ENCODE results near the gene PSTPIP1. TPM values are rescaled to one million over a fixed set of nuclear protein-coding genes. Genes with fewer than 3 reads are reported as not detected.

The PSTPIP1 gene
- total and polyA plus RNA-seq, 2 experiments from 2014 or later: 0.80 TPM; not detected in 1

DNA sequence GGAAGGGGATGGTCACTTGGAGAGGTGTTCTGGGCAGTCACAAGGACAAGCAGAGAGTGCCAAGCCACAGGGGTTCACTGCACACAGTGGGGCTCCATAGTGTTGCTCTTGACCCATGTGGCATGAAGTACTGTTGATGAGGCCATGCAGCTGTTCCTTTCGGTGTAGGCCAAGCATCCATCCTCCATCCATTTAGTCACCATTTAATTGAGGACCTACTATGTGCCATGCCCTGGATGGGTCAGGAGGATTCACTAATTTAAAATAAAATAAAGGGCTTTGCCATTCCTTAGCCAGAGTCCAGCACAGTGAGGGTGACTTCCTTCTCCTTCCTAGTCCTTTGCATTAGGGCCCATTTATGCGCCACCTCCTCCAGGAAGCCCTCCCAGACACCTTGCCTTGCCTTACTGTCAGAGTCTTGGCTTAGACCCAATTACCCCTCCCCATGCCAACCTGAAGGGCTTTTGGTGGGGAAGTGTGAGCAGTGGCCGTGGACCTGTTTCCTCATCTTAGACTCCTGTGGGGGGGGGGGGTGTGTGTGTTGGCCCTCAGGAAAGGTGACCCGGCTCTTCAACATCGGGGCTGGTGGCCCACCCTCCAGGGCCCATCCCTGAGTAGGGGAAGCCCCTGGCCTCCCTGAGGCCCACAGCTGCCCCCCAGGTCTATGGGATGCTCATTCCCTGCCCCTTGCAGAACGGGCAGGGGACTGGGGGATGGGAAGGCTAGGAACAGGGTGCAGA, 25.6 kb downstream of the PSTPIP1 start:
- in situ Hi-C loops (cut with MboI): no loop called here
- Histone ChIP-seq H3K36me3 (ENCODE audit: low read depth) (no peaks in the 10 kb centered on the region), H4K20me1 (ENCODE audit: insufficient read depth) (no peaks in the 10 kb centered on the region), H3K27me3 (replicated peaks; ENCODE audit: insufficient read depth) (no peaks in the 10 kb centered on the region), H3K9ac (no peak overlapping the region), H3K4me1 (ENCODE audit: insufficient read depth) (peaks cover 24% of the 10 kb centered on the region), H3K27ac (no peak overlapping the region), H3K9me3 (ENCODE audit: low read depth) (no peaks in the 10 kb centered on the region), H3K79me2 (ENCODE audit: insufficient read depth) (no peaks in the 10 kb centered on the region), H3F3A (ENCODE audit: insufficient read depth) (no peaks in the 10 kb centered on the region), H3K9me2 (ENCODE audit: insufficient read depth) (no peaks in the 10 kb centered on the region), H2AFZ (no peak overlapping the region), H3K4me2 (ENCODE audit: unreplicated experiment) (no peak overlapping the region), H3K4me3 (no peak overlapping the region)
- no peak for DNase-seq
- no peak for TF ChIP-seq EZH2 (IDR thresholded peaks at IDR 0.05; ENCODE audit: insufficient read depth, poor library complexity, severe bottlenecking)
- WGBS, 2 experiments (ENCODE audit: low coverage in 1 of 2, low lambda C conversion rate in 2 of 2, missing lambda C conversion rate in 2 of 2): 84 to 97% methylated on average over 5 to 6 of the region's 6 CpGs

DNA sequence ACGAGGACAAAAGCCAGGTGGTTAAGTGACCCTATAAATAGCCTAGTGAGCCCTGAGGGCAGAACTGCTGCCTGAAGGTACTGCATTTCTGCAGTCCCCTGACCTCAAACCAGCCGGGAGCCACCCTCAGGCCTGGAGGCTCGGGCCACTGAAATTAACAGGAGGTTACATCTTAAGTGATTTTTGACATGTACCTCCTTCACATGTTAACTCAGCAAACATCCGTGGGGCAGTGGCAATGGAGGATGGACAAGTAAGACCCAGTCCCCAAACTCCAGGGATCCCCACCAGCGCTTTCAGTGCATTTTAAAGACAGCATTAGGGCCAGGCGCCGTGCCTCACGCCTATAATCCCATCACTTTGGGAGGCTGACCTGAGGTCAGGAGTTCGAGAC, 26.2 kb downstream of the PSTPIP1 start:
- Histone ChIP-seq H3K4me3 (no peak overlapping the region), H2AFZ (no peak overlapping the region), H3K27ac (no peak overlapping the region), H3K9me2 (ENCODE audit: insufficient read depth) (no peaks in the 10 kb centered on the region), H3K36me3 (ENCODE audit: low read depth) (no peaks in the 10 kb centered on the region), H3F3A (ENCODE audit: insufficient read depth) (no peaks in the 10 kb centered on the region), H3K79me2 (ENCODE audit: insufficient read depth) (no peaks in the 10 kb centered on the region), H3K4me2 (ENCODE audit: unreplicated experiment) (no peak overlapping the region), H3K9me3 (ENCODE audit: low read depth) (no peaks in the 10 kb centered on the region), H3K4me1 (ENCODE audit: insufficient read depth) (peaks cover 24% of the 10 kb centered on the region), H3K27me3 (replicated peaks; ENCODE audit: insufficient read depth) (no peaks in the 10 kb centered on the region), H3K9ac (no peak overlapping the region), H4K20me1 (ENCODE audit: insufficient read depth) (no peaks in the 10 kb centered on the region)
- TF ChIP-seq EZH2 (IDR thresholded peaks at IDR 0.05; ENCODE audit: insufficient read depth, poor library complexity, severe bottlenecking): no peak
- no peak for TF ChIP-seq EZH2phosphoT487 (IDR thresholded peaks at IDR 0.05; ENCODE audit: insufficient read depth, low read depth)
- 97 to 98% methylated on average over 9 of the region's 9 CpGs for WGBS, 2 experiments (ENCODE audit: low coverage in 1 of 2, low lambda C conversion rate in 2 of 2, missing lambda C conversion rate in 2 of 2)
- no peak for DNase-seq
- in situ Hi-C loops (cut with MboI): no loop called here

DNA sequence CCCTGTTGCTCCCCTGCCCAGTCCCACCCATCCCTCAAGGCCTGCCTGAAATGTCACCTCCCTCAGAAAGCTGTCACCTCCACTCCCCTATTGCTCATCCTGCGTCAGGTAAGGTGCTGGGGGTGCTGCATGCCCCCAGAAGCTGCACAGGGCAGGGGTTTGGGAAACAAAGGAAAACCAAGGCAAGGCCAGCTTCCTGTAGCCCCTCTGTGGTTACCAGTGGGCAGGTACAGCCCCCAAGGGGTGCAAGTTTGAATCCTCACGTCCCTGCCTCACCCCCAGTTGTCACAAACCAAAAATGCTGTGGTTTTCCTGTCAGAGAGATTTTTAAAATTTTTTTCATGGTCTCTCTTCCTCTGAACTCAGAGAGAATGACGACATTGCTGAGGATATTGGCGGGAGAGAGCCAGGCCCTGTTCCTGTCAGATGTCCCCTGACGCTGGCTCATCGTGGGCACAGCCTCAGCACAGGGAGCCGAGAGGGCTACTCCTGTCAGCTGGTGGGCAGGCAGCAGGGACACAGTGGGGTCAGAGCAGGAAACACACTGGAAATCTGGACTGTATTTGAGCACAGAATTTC, 27.0 kb downstream of the PSTPIP1 start:
- in situ Hi-C loops (cut with MboI): no loop called here
- peak overlapping the region; percentile 49 for H3K27ac ChIP-seq
- WGBS, 2 experiments (ENCODE audit: low coverage in 1 of 2, low lambda C conversion rate in 2 of 2, missing lambda C conversion rate in 2 of 2): 10 to 12% methylated on average over 7 of the region's 7 CpGs

DNA sequence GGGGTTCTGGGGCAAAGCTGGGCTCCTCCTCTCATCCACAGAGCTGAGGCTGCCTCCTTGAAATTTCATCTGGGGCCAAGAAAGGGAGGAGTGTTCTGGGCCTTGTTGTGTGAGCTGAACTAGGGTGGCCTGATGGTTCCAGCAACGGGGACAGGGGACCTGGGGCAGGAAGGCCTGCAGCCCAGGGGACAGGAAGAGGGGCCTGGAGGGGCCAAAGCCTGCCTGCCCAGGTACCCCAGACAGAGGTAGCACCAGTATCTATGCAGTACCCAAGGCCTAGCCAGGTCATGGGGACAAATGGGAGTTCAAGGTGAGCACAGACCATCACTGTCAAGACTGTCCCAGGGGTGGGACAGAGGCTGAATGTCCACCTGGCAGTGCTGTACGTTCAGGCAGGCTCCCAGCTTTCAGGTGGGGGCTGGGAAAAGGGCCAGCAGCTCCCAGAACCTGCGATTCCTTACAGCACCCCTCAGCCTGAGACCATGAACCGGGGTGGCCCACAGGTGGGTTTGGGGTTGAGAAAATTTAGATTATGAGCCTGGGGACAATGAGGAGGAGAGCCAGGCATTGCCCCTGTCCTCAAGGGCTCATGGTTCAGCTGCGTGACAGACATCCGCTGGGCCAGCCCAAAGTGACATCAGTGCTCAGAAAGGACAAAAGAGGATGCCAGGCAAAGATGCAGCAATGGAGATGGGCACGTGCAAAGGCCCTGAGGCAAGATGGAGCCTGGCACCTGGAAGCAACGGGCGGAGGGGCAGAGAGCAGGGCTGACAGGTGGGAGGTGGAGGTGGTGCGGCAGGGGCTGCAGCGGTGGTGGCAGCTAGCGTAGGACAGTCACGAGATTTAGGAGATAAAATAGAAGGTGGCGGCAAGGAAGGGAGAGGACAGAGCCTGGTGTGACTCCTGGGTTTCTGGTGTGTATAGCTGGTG, 28.0 kb downstream of the PSTPIP1 start:
- WGBS, 2 experiments (ENCODE audit: low coverage in 1 of 2, low lambda C conversion rate in 2 of 2, missing lambda C conversion rate in 2 of 2): 94 to 98% methylated on average over 13 to 14 of the region's 14 CpGs
- H4K20me1 ChIP-seq (ENCODE audit: insufficient read depth): no peaks in the 10 kb centered on the region

More for the DNA sequence above, 27.0 kb downstream of the PSTPIP1 start:
- no peaks in the 10 kb centered on the region for H3K27me3 ChIP-seq (replicated peaks; ENCODE audit: insufficient read depth)
- H3F3A ChIP-seq (ENCODE audit: insufficient read depth): no peaks in the 10 kb centered on the region
- no peaks in the 10 kb centered on the region for H3K9me2 ChIP-seq (ENCODE audit: insufficient read depth)
- peaks cover 24% of the 10 kb centered on the region for H3K4me1 ChIP-seq (ENCODE audit: insufficient read depth)
- TF ChIP-seq EZH2 (IDR thresholded peaks at IDR 0.05; ENCODE audit: insufficient read depth, poor library complexity, severe bottlenecking): no peak
- TF ChIP-seq EZH2phosphoT487 (IDR thresholded peaks at IDR 0.05; ENCODE audit: insufficient read depth, low read depth): no peak
- H2AFZ ChIP-seq: peak overlapping the region; percentile 71
- H3K4me3 ChIP-seq: no peak overlapping the region
- no peaks in the 10 kb centered on the region for H4K20me1 ChIP-seq (ENCODE audit: insufficient read depth)
- peak; percentile 70 for DNase-seq
- H3K4me2 ChIP-seq (ENCODE audit: unreplicated experiment): peak overlapping the region; percentile 52
- H3K9ac ChIP-seq: peak overlapping the region; percentile 17; the same call in 1 of the 2 replicates
- H3K36me3 ChIP-seq (ENCODE audit: low read depth): no peaks in the 10 kb centered on the region
- no peaks in the 10 kb centered on the region for H3K79me2 ChIP-seq (ENCODE audit: insufficient read depth)
- no peaks in the 10 kb centered on the region for H3K9me3 ChIP-seq (ENCODE audit: low read depth)

More for the DNA sequence above, 28.0 kb downstream of the PSTPIP1 start:
- Histone ChIP-seq H3K4me1 (ENCODE audit: insufficient read depth) (peaks cover 24% of the 10 kb centered on the region), H2AFZ (peak overlapping the region; percentile 71), H3K4me3 (no peak overlapping the region), H3K4me2 (ENCODE audit: unreplicated experiment) (no peak overlapping the region), H3K79me2 (ENCODE audit: insufficient read depth) (no peaks in the 10 kb centered on the region), H3K9ac (0 out of 2 replicates have a peak overlapping the region, but pooled peaks have one; percentile 17), H3K27me3 (replicated peaks; ENCODE audit: insufficient read depth) (no peaks in the 10 kb centered on the region), H3K9me3 (ENCODE audit: low read depth) (no peaks in the 10 kb centered on the region), H3K9me2 (ENCODE audit: insufficient read depth) (no peaks in the 10 kb centered on the region), H3K27ac (0 out of 2 replicates have a peak overlapping the region, but pooled peaks have one; percentile 49), H3F3A (ENCODE audit: insufficient read depth) (no peaks in the 10 kb centered on the region), H3K36me3 (ENCODE audit: low read depth) (no peaks in the 10 kb centered on the region)
- DNase-seq: no peak
- in situ Hi-C loops (cut with MboI): no loop called here
- no peak for TF ChIP-seq EZH2phosphoT487 (IDR thresholded peaks at IDR 0.05; ENCODE audit: insufficient read depth, low read depth)
- TF ChIP-seq EZH2 (IDR thresholded peaks at IDR 0.05; ENCODE audit: insufficient read depth, poor library complexity, severe bottlenecking): no peak

All from GM23248 (cell line).